GM23338 (cell line): Measurements from ENCODE around the gene MMS19. TPM values are rescaled to one million over a fixed set of nuclear protein-coding genes. Genes with fewer than 3 reads are reported as not detected.

Experiments used
- ATAC-seq: fragments of 200-7000 bp; cut with Tn5 transposase; 3 replicates; pipeline ENCODE4 v1.9.1; 2020
- DNase-seq: peaks from one replicate; pipeline ENCODE4 v3.0.0-alpha.2; 2015; ENCODE audit warnings: low spot score
- H2AFZ ChIP-seq: fragments of 200-600 bp; sonication (generic); 2 replicates; pipeline ENCODE4 v1.8.0; 2016; ENCODE audit warnings: antibody characterized with exemption, mild to moderate bottlenecking, moderate library complexity
- H3F3A ChIP-seq: fragments of 200-600 bp; sonication (generic); replicated peaks from 2 replicates; pipeline ENCODE4 v1.8.0; 2017; ENCODE audit warnings: antibody characterized with exemption, mixed run types, low read depth
- H3K27ac ChIP-seq: fragments of 200-600 bp; sonication (generic); 2 replicates; pipeline ENCODE4 v1.6.1; 2016; ENCODE audit warnings: low read depth
- H3K27me3 ChIP-seq: fragments of 200-600 bp; sonication (generic); 2 replicates; pipeline ENCODE4 v1.8.0; 2016; ENCODE audit warnings: mild to moderate bottlenecking, mixed run types, moderate library complexity; ENCODE audit not compliant: insufficient read depth
- H3K36me3 ChIP-seq: fragments of 200-600 bp; sonication (generic); 2 replicates; pipeline ENCODE4 v1.8.0; 2016; ENCODE audit warnings: mild to moderate bottlenecking; ENCODE audit not compliant: insufficient read depth
- H3K4me1 ChIP-seq: fragments of 200-600 bp; sonication (generic); 2 replicates; pipeline ENCODE4 v1.8.0; 2016; ENCODE audit warnings: mild to moderate bottlenecking, moderate library complexity; ENCODE audit not compliant: insufficient read depth
- H3K4me2 ChIP-seq: fragments of 200-600 bp; sonication (generic); 2 replicates; pipeline ENCODE4 v1.7.1; 2017; ENCODE audit warnings: mixed run types
- H3K4me3 ChIP-seq: fragments of 200-600 bp; sonication (generic); 2 replicates; pipeline ENCODE4 v1.6.1; 2016; ENCODE audit warnings: mixed run types
- H3K79me2 ChIP-seq: fragments of 200-600 bp; sonication (generic); replicated peaks from 2 replicates; pipeline ENCODE4 v1.8.0; 2017; ENCODE audit warnings: mild to moderate bottlenecking; ENCODE audit not compliant: insufficient read depth
- H3K9me2 ChIP-seq: fragments of 200-600 bp; sonication (generic); 2 replicates; pipeline ENCODE4 v1.8.0; 2017; ENCODE audit not compliant: insufficient read depth
- H4K20me1 ChIP-seq: fragments of 200-600 bp; sonication (generic); replicated peaks from 2 replicates; pipeline ENCODE4 v1.8.0; 2017; ENCODE audit warnings: mild to moderate bottlenecking; ENCODE audit not compliant: insufficient read depth
- H3K27ac Mint-ChIP-seq: 2 replicates; pipeline ENCODE4 v1.8.0; 2020; ENCODE audit warnings: inconsistent platforms, mild to moderate bottlenecking, moderate library complexity, mixed read lengths
- H3K27me3 Mint-ChIP-seq: 3 replicates; pipeline ENCODE4 v1.8.0; 2022; ENCODE audit warnings: low read depth, mild to moderate bottlenecking, moderate library complexity, mixed read lengths, inconsistent platforms; ENCODE audit not compliant: insufficient read depth, poor library complexity
- H3K36me3 Mint-ChIP-seq: 3 replicates; pipeline ENCODE4 v1.8.0; 2021; ENCODE audit warnings: low read depth, mild to moderate bottlenecking, inconsistent platforms, moderate library complexity, mixed read lengths
- H3K4me1 Mint-ChIP-seq: 3 replicates; pipeline ENCODE4 v1.8.0; 2020; ENCODE audit warnings: mild to moderate bottlenecking, inconsistent platforms, mixed read lengths
- H3K4me3 Mint-ChIP-seq: 3 replicates; pipeline ENCODE4 v1.8.0; 2021; ENCODE audit warnings: moderate library complexity, mild to moderate bottlenecking, inconsistent platforms, mixed read lengths
- H3K9me3 Mint-ChIP-seq: 3 replicates; pipeline ENCODE4 v1.8.0; 2020; ENCODE audit warnings: moderate library complexity, mild to moderate bottlenecking, inconsistent platforms, mixed read lengths
- CREB1 ChIP-seq: fragments of 250-450 bp; sonication (Bioruptor Pico); IDR thresholded peaks from 2 replicates; pipeline ENCODE4 v1.5.0; 2020; ENCODE audit warnings: low read depth, mild to moderate bottlenecking, moderate library complexity
- ETS1 ChIP-seq: IDR thresholded peaks from 2 replicates; pipeline ENCODE4 v1.6.1; 2016; ENCODE audit warnings: antibody characterized with exemption
- EZH2 ChIP-seq: fragments of 200-600 bp; sonication (generic); IDR thresholded peaks from one replicate; pipeline ENCODE4 v1.8.0; 2017; ENCODE audit warnings: antibody characterized with exemption, mild to moderate bottlenecking, low read depth; ENCODE audit not compliant: unreplicated experiment
- EZH2phosphoT487 ChIP-seq: fragments of 200-600 bp; sonication (generic); IDR thresholded peaks from one replicate; pipeline ENCODE4 v1.8.1; 2018; ENCODE audit warnings: antibody characterized with exemption; ENCODE audit not compliant: unreplicated experiment
- JUNB ChIP-seq: IDR thresholded peaks from one replicate; pipeline ENCODE4 v1.6.1; 2016; ENCODE audit warnings: antibody characterized with exemption; ENCODE audit not compliant: unreplicated experiment
- NANOG ChIP-seq: IDR thresholded peaks from 2 replicates; pipeline ENCODE4 v1.6.1; 2016; ENCODE audit warnings: antibody characterized with exemption, borderline replicate concordance
- REST ChIP-seq: IDR thresholded peaks from one replicate; pipeline ENCODE4 v1.6.1; 2018; ENCODE audit warnings: antibody characterized with exemption; ENCODE audit not compliant: unreplicated experiment
- ZNF114 ChIP-seq: fragments of 250-450 bp; sonication (Bioruptor Pico); IDR thresholded peaks from 2 replicates; pipeline ENCODE4 v1.5.0; 2020; ENCODE audit warnings: mild to moderate bottlenecking, moderate library complexity
- polyA plus RNA-seq: library from polyadenylated mRNA; unstranded; fragments of >200 nt; fragmentation: Nextera tagmentation; extraction: Ambion mirVana; gene quantifications from 2 replicates; pipeline ENCODE4 v1.2.1, GENCODE V29; 2016
- total RNA-seq: library from RNA; depleted of rRNA; stranded (reverse); fragments of >200 nt; shearing (Covaris generic); gene quantifications from 2 replicates; pipeline ENCODE4 v1.2.3, GENCODE V29; 2014
- TF ChIP-seq, protein P1 (sequence below), 2 experiments: fragments of 200-600 bp in 1 of 2; sonication (generic) in 1 of 2; conservative IDR thresholded peaks; 2 replicates each; pipeline versions ENCODE4 v1.5.1 to v1.6.1; 2016 to 2017; ENCODE audit warnings: antibody characterized with exemption in 2 of 2, low read depth in 2 of 2, mild to moderate bottlenecking in 2 of 2, moderate library complexity in 1 of 2

MMS19 gene
- total and polyA plus RNA-seq, 2 experiments from 2014 or later, result 81.5 to 252 TPM

- TF ChIP-seq ETS1 (no peak), ZNF114 (CRISPR knock-in tag) (no peak), EZH2phosphoT487 (no peak)
- TF ChIP-seq, protein P1, sequence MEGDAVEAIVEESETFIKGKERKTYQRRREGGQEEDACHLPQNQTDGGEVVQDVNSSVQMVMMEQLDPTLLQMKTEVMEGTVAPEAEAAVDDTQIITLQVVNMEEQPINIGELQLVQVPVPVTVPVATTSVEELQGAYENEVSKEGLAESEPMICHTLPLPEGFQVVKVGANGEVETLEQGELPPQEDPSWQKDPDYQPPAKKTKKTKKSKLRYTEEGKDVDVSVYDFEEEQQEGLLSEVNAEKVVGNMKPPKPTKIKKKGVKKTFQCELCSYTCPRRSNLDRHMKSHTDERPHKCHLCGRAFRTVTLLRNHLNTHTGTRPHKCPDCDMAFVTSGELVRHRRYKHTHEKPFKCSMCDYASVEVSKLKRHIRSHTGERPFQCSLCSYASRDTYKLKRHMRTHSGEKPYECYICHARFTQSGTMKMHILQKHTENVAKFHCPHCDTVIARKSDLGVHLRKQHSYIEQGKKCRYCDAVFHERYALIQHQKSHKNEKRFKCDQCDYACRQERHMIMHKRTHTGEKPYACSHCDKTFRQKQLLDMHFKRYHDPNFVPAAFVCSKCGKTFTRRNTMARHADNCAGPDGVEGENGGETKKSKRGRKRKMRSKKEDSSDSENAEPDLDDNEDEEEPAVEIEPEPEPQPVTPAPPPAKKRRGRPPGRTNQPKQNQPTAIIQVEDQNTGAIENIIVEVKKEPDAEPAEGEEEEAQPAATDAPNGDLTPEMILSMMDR (conservative IDR thresholded peaks at IDR 0.05; ENCODE audit: low read depth in 2 of 2), result no peak
Measured at GRCh38 chr10:97512993-97513392, 14.8 kb upstream of the MMS19 start (continued).

DNA sequence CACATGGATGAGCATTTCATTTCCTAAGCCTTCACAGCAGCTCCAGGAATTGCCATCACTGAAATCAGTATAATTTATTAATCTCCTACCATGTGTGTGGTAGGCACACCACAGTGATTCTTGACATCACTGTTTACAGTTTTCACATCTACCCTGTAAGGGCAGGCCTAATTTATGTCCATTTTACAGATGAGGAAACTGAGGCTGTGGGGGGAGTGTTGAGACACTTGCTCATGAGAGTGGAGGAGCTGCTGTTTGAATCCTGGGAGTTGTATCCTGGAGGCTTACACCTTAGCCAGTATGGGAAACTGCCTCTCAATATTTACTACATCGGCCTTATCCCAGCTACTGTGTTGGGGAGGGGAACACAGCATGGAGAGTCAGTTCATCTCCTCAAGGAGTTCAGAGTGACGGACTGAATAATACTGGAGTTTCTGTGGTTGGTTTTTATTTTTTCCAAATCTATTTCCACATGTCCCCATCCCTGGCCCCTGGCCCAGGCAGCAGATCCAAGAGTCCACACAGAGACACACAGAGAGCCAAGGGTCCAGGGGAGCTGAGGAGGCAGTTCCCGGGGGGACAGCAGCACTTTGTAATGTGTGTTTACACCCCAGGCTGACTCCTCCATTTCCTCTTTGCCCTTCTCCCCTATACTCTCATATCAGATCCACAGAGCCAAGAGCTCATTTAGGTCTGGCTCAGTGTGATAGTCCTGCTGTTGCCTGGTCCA is 13.7 kb upstream of the MMS19 start:
- H3K36me3 Mint-ChIP-seq, result no peaks in the 10 kb centered on the region
- H3K27ac Mint-ChIP-seq, result no peak overlapping the region; the same call in 1 of the 2 replicates
- H3K4me3 Mint-ChIP-seq, result no peak overlapping the region
- no peaks in the 10 kb centered on the region for H3K9me3 Mint-ChIP-seq
- ATAC-seq (no peak), DNase-seq (no peak)
- no peak overlapping the region for H2AFZ ChIP-seq
- H3K27me3 ChIP-seq, result no peaks in the 10 kb centered on the region
- no peaks in the 10 kb centered on the region for H3K36me3 ChIP-seq
- H3F3A ChIP-seq, result no peaks in the 10 kb centered on the region
- H3K79me2 ChIP-seq, result peaks cover 73% of the 10 kb centered on the region
- peaks cover 26% of the 10 kb centered on the region for H3K4me1 Mint-ChIP-seq
- H3K4me1 ChIP-seq, result peaks cover 29% of the 10 kb centered on the region
- H3K27ac ChIP-seq, result no peak overlapping the region
- H3K27me3 Mint-ChIP-seq, result peaks cover 7% of the 10 kb centered on the region
- H3K4me2 ChIP-seq, result no peak overlapping the region
- H3K4me3 ChIP-seq, result no peak overlapping the region
- peaks cover 34% of the 10 kb centered on the region for H4K20me1 ChIP-seq
- no peaks in the 10 kb centered on the region for H3K9me2 ChIP-seq
- TF ChIP-seq ZNF114 (CRISPR knock-in tag), result no peak
- TF ChIP-seq EZH2, result no peak
- no peak for TF ChIP-seq REST
- TF ChIP-seq CREB1, result no peak
- TF ChIP-seq ETS1, result no peak
- no peak for TF ChIP-seq JUNB
- no peak for TF ChIP-seq NANOG
- TF ChIP-seq, protein P1 (conservative IDR thresholded peaks at IDR 0.05; ENCODE audit: low read depth in 2 of 2), result no peak
- TF ChIP-seq EZH2phosphoT487, result no peak
